Measurements from ENCODE around the gene HOXC4. TPM values are rescaled to one million over a fixed set of nuclear protein-coding genes. Genes with fewer than 3 reads are reported as not detected.
"Not testable (repeated sequence)": the region's sequence is repeated elsewhere in the genome, so short reads cannot be mapped to it uniquely, and the experiment has no call there.

HOXC4 gene
- total RNA-seq, 1 experiment from 2014 or later = 6.3 TPM

DNA sequence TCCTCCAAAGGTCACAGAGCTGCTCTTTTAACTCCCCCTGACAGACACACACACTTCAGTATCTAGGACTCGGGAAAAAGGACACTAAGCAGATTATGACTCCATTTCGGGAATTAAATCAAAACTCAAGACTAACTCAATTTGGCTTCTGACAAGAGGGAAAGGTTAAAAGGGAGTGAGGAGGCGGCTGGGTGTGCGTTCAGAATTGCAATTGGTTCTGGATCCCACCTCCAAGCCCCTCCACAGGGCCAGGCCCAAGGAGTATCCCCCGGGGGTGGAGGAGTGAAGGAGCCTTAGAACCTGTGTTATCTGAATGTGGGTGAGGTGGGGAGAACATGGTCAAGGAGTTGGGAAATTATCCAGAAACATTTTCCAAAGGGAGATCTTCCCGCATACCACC lies 35.8 kb downstream of the HOXC4 start:
- not testable (repeated sequence) for H3K36me3 ChIP-seq; H3K9me3 ChIP-seq (replicated peaks); H3K4me3 ChIP-seq; DNase-seq; H3K27me3 ChIP-seq; H3K27ac ChIP-seq; H3K4me1 ChIP-seq

DNA sequence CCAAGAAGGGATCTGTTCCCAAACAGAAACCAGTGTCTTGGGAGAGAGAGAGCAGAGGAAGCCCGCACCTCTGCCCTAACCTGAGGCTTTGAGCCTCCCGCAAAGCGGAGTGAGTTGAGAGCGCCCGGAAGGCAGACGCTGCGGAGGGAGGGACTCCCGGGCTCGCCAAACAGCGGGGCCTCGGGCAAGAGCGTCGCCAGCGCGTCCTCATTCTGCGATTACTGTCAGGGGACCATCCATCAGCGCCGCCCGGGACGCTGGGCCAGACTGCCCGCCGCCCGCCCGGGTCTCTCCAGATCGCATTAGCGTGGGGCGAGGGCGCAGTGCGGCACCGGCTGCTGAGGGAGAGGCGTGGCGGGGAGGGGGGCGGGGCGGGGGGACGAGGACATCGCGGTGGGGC lies 36.7 kb downstream of the HOXC4 start:
- not testable (repeated sequence) for H3K4me1 ChIP-seq; H3K36me3 ChIP-seq; DNase-seq; H3K4me3 ChIP-seq; H3K27ac ChIP-seq; H3K27me3 ChIP-seq; H3K9me3 ChIP-seq (replicated peaks)

DNA sequence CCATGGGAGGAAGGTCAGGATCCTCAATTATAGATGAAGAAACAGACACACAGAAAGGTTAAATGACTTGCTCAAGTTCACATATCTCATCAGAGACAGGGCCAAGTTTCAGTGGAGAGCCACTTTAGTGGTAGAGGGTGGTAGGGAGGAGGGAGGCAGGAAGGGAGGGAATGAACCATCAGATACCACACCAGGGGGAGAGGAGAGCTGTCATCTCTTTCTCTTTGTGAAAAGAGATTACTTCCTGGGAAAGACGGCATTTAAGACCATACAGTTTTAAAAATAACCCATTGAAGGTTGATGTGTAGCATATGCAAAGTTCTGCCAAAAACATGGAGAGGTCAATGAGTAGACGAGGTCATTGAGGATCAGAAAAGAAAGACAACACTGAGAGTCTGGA lies 39.3 kb downstream of the HOXC4 start:
- not testable (repeated sequence) for DNase-seq; H3K27me3 ChIP-seq; H3K36me3 ChIP-seq; H3K4me3 ChIP-seq; H3K4me1 ChIP-seq; H3K27ac ChIP-seq; H3K9me3 ChIP-seq (replicated peaks)

DNA sequence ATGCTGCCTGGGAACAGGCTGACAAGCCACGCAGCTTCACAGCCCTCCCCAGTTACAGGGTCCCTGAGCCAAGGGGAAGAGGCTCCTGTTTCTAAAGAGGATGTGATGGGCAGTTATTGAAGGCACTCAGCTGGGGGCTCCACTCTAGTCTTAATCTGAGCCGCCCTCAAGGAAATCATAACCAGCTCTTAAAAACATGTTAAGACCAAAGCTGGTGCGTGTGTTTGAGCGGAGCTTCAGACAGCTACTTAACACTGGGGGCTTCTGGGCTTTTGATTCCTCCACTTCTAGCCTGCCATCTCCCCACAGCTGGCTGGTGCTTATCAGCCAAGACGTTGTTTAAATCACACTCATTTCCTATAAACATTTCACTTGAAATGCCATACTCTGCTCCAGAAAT lies 42.3 kb downstream of the HOXC4 start:
- H3K27me3 ChIP-seq; H3K9me3 ChIP-seq (replicated peaks): not testable (repeated sequence)

DNA sequence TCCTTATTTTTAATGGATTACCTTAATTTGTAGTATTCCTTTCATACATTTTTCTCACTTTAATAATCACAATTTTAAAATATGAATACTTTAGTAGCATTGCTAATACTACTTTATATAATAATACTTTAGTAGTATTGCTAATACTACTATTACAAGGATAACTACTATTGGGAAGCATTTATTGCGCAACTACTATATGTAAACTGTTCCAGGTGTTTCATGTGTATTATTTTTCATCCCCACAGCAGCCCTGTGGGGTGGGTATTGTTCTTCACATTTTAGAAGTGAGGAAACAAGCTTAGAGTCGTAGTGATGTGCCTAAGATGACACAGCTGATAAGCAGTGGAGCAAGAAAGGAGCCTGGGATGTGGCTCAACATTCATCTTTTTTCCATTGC lies 45.0 kb downstream of the HOXC4 start:
- H3K9me3 ChIP-seq (replicated peaks); H3K36me3 ChIP-seq; H3K27ac ChIP-seq; DNase-seq; H3K4me3 ChIP-seq; H3K4me1 ChIP-seq; H3K27me3 ChIP-seq: not testable (repeated sequence)

More for the DNA sequence above, 42.3 kb downstream of the HOXC4 start:
- H3K36me3 ChIP-seq, H3K4me3 ChIP-seq, DNase-seq, H3K4me1 ChIP-seq, H3K27ac ChIP-seq: not testable (repeated sequence)

DNA sequence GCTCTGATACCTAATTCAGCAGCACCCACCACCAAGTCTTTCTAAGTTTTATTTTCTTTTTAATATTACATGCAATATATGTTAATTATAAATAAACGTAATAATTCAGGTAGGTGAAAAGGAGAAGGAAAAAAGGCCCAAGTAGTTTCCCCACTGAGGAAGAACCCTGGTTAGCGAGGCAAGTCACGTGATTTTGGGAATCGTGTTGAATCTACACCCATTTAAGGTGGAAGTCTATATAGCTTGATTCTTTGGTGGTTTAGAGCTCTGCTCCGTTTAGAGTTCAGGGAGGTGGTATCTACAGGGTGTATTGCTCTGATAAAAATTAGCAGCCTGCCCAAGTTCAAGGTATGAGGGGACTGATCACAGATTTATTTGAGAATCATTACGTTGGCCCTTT lies 47.0 kb downstream of the HOXC4 start:
- not testable (repeated sequence) for H3K36me3 ChIP-seq; DNase-seq; H3K9me3 ChIP-seq (replicated peaks); H3K4me1 ChIP-seq; H3K4me3 ChIP-seq; H3K27ac ChIP-seq; H3K27me3 ChIP-seq

DNA sequence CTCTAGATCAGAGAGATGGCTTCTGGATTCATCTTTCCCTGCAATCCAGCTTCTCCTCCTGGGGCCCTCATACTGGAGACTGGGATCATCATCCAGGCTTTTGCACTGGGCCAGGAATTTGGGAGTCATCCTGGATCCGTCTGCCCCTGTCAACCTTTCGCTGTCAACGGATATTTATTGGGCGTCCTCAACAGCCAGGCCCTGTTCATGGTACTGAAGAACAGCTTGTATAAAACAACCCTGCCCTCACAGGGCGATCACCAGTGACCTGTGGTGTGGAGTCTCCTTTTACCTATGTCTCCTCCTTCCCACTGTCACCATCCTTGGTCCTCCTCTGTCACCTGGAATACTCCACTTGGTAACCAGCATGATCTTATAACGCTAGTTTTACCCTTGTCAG lies 48.6 kb downstream of the HOXC4 start:
- DNase-seq; H3K27ac ChIP-seq; H3K9me3 ChIP-seq (replicated peaks); H3K4me3 ChIP-seq; H3K27me3 ChIP-seq; H3K4me1 ChIP-seq; H3K36me3 ChIP-seq: not testable (repeated sequence)

DNA sequence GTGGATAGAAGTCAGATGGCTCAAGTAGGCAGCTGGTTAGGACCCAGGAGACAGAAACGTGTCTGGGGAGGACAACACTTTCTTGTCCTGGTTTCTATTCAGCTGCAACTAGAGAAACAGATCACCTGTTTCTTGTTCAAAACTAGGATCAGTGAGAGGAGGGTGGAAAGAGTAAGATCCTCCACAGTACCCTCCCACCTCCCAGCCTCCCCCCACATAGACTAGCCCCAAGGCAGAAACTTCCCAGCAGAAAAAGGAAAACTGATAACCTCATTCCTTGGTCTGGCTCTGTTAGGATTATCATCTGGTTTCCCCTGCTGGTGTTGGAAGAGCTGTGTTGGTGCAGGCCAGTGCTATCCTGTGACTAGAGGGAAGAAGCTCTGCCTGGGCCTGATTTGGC lies 50.2 kb downstream of the HOXC4 start:
- H3K27ac ChIP-seq; H3K4me1 ChIP-seq; H3K27me3 ChIP-seq; H3K36me3 ChIP-seq; H3K4me3 ChIP-seq; H3K9me3 ChIP-seq (replicated peaks); DNase-seq: not testable (repeated sequence)

Other genes with a start within 250 kb of the HOXC4 start
- 1.9 and 2.4 TPM in 2 replicates for gene HOXC13, start 115.0 kb upstream of the HOXC4 start, total RNA-seq (2014; rRNA removed; shearing (Covaris generic))
- not detected in 2 replicates for gene HOXC12, start 98.9 kb upstream of the HOXC4 start, total RNA-seq (2014; rRNA removed; shearing (Covaris generic))
- gene HOXC11, start 80.7 kb upstream of the HOXC4 start, total RNA-seq (2014; rRNA removed; shearing (Covaris generic)) = 1.1 and 1.2 TPM in 2 replicates
- 1.0 and 1.5 TPM in 2 replicates for gene HOTAIR, start 78.9 kb upstream of the HOXC4 start, total RNA-seq (2014; rRNA removed; shearing (Covaris generic))
- gene HOXC10, start 68.7 kb upstream of the HOXC4 start, total RNA-seq (2014; rRNA removed; shearing (Covaris generic)) = 0.51 and 0.71 TPM in 2 replicates
- gene HOXC9, start 53.7 kb upstream of the HOXC4 start, total RNA-seq (2014; rRNA removed; shearing (Covaris generic)) = 5.6 and 7.1 TPM in 2 replicates
- gene HOXC8, start 44.9 kb upstream of the HOXC4 start, total RNA-seq (2014; rRNA removed; shearing (Covaris generic)) = 0.05 TPM in 1 of 2 replicates, not detected in the other
- gene HOXC6, start 25.4 kb upstream of the HOXC4 start, total RNA-seq (2014; rRNA removed; shearing (Covaris generic)) = 1.3 and 2.2 TPM in 2 replicates
- not detected in 2 replicates for gene HOXC5, start 20.8 kb upstream of the HOXC4 start, total RNA-seq (2014; rRNA removed; shearing (Covaris generic))
- 25.9 and 30.1 TPM in 2 replicates for gene SMUG1, start 135.2 kb downstream of the HOXC4 start, total RNA-seq (2014; rRNA removed; shearing (Covaris generic))
- gene CBX5, start 226.3 kb downstream of the HOXC4 start, total RNA-seq (2014; rRNA removed; shearing (Covaris generic)) = 140 and 158 TPM in 2 replicates
- gene HNRNPA1, start 226.9 kb downstream of the HOXC4 start, total RNA-seq (2014; rRNA removed; shearing (Covaris generic)) = 1,766 and 1,801 TPM in 2 replicates
- not detected in 2 replicates for gene NFE2, start 247.2 kb downstream of the HOXC4 start, total RNA-seq (2014; rRNA removed; shearing (Covaris generic))

All from SJCRH30 (cell line).